Globus pallidus (tissue), 1 donor: ENCODE results near the gene PIAS3.
"Not testable (repeated sequence)": the region's sequence is repeated elsewhere in the genome, so short reads cannot be mapped to it uniquely, and the experiment has no call there.

Experiments used
- DNase-seq: peaks from one replicate; pipeline ENCODE4 v3.0.0-alpha.2; 2015; ENCODE audit warnings: low spot score

The PIAS3 gene

DNA sequence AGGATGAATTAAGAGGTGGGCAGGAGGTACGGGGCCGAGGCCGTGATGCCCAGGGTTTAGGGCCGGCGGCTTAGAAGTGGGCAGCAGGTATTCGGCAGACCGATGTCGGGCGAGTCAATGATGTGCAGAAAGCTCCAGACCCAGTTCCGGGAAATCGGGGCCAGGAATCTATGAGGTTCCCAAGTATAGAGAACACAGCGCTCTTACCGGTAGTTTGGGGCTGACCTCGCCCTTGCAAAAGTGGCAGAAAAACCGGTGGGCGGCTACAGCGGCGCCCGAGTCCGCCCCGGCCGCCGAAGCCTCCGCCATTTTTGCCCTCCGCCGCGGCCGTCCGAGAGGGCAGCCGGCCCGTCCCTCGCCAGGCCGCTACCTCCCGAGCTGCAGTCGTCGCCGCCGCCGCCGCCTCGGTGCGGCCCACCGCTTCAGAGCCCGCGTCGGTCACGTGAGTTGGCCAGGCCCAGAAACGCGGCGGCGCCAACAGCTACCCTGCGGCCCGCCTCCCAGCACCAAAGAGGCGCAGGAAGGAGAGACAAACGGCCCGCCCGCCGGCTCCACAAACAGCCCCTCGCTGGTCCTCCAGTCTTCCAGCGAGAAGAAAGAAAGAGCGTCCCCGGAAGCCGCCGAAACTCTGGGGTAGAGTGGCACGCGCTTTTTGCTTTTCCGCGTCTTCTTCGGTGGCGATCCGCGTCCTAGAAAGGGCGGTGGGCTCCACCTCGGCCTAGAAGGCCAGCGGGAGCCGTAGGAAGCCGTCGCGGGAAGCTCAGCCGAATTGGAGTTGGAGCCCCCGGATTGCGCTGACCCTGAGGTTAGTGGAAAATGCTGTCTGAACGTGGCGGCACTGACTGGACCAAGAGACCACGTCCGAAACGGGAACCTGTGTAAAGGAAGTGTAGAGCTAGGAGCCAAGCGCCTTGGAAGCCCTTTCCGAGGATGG, 35.0 kb downstream of the PIAS3 start, which contains the start of the genes POLR3C and RNF115:
Gene POLR3C, plus strand, starts transcription at position 636 of the 934 bp plus-strand sequence. CDS start 1,577 bp downstream, outside the sequence.
Gene RNF115, minus strand, starts transcription at position 531 of the 934 bp plus-strand sequence. Its CDS starts 222 bp downstream, at position 309.
- peak; percentile 90 for DNase-seq

DNA sequence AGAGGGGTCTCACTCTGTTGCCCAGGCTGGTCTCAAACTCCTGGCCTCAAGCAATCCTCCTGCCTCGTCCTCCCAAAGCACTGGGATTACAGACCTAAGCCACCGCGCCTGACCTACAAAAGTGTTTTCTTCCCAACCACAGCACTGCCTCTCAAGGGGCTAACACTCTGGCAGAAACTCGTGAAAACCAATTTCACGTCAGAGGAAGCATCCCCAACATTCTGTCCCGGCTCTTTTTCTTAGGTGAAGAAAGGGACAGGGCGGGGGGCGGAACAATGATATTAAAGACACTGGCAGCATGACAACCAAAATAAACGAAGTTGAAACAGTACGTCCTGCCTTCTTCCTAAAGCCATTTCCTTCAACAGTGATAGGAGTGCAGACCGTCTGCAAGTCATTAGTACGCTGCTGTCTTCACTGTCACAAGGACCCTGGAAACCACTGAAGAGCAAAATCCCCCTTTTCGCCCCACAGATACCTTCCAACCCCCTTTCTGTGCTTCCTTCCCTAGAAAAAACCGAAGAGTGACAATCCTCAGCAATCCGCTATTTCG, 36.0 kb downstream of the PIAS3 start:
- not testable (repeated sequence) for DNase-seq

DNA sequence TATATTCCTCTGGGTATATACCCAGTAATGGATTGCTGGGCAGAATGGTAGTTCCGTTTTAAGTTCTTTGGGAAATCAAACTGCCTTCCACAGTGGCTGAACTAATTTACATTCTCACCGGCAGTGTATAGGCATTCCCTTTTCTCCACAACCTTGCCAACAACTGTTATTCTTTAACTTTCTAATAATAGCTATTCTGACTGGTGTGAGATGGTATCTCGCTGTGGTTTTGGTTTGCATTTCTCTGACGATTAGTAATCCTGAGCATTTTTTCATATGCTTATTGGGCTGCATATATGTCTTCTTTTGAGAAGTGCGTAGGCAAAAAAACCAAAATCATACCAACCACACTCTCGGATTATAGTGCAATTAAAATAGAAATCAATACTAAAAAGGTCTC, 40.8 kb downstream of the PIAS3 start:
- not testable (repeated sequence) for DNase-seq

DNA sequence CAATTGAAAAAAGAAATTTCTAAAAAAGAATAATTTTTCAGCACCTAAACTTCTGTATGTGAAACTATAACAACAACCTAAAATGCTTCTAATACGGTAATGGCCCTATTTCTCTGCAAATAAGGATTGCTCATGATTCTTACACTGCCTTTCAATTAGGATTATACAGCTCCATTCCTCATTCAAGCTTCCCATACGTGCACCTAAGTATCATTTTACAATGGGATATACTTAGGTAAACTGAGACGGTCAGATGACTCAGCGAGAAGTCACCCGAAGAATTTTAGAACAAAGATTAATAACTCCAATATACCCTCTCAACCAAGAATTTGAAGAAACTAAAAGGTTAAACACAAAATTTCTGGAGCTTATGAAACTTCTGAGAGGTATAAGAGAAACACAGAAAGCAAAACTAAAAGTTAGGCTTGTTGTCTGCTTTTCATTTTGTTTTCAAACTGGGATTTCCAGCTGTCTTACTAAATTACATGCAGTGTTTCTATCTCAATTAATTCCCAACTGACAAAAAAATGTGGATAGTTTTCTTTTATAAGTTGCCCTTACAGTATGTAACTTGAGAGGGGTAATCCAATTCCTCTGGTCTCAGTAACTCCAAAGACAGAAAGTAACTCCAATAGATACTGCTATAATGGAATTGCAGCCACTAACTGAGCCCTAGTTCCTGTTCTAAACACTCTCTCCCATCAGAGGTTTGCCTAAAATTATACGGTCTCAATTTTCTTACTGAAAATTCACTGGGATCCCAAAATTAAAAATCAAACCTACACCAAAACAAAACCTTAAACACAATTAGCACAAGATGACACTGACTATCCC, 45.7 kb downstream of the PIAS3 start:
- not testable (repeated sequence) for DNase-seq

DNA sequence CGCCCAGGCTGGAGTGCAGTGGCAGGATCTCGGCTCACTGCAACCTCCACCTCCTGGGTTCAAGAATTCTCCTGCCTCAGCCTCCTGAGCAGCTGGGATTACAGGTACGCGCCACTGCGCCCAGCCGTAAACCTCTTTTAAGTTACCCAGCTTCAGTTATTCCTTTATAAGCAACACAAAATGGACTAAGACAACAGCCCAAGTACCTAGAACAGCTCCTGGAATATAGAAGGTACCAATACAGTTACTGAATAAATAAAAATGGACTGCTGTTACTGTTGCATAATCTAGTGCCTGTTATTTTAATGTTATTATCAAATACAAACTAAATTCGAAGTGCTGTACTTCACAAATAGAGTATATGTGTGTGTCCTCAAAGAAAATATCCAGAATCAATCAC, 52.0 kb downstream of the PIAS3 start:
- DNase-seq: no peak

DNA sequence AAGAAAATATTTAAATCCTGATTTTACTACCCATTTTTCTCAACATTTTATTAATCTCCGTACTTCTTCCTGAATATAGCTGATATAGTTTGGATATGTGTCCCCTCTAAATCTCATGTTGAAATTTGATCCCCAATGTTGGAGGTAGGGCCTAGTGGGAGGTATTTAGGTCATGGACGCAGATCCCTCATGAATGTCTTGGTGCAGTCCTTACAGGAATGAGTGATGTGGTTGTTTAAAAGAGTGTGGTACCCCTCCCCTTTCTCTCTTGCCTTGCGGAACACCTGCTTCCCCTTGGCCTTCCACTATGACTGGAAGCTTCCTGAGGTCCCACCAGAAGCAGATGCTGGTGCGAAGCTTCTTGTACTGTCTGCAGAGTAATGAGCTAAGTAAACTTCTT, 52.5 kb downstream of the PIAS3 start:
- no peak for DNase-seq

DNA sequence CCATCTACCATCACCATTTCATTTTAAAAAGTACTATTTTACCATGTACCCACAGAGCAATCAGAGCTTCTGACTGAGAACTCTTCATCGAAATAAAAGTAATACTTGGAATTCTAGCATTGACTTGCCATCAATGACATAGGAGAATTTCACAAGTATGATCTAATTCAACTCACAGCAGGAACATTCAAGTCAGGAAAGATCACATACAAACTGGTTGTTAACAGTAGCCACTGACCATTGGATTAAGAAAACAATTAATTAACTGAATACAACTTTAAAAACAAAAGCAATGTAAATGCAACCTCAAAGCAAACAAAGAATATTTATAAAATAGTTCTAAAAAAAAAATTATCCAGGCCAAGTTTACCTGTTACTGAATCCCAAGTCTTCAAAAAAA, 53.8 kb downstream of the PIAS3 start:
- DNase-seq: no peak

DNA sequence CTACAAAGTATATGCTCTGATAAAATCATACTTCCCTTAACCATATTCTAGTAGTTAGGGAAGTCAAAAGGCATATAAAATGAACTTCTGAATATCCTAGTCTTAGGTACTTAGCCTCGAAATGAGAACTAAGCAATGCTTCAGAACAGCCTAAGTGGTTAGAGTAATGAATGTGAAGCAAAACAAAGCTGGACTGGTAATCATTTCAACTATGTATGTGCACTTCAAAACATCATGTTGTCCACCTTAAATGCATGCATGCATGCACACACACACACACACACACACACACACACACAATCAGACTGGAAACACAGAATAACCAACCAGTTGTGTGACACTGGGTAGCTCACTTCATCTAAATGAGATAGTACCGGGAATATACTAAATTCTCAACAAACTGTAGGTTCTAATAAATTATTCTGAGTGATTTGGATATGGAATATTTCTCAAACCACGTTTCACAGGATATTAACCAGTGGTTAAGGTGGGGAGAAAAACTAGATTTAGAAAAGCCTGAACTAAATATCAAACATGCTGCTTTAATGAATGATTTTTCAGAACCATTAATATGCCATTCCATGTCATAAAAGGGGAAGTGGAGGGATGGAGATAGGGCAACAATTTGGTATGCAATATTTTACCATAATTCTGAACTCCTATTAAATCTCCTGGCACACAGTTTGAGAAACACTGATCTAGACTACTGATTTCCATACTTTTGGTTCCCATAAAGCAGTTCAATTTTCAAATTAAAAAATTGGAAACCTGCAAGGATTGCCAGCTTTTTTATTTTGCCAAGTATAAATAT, 54.4 kb downstream of the PIAS3 start:
- DNase-seq: no peak

- DNase-seq: no peak
Measured at GRCh38 chr1:145799806-145800205, 59.1 kb downstream of the PIAS3 start.
